ENCODE measurements around the gene KATNB1. TPM values are rescaled to one million over a fixed set of nuclear protein-coding genes. Genes with fewer than 3 reads are reported as not detected.
A peak's percentile ranks its signal among the peaks of the same experiment; 100 is the strongest.

KATNB1 gene
- polyA plus RNA-seq, 1 experiment: 10.7 TPM

- TF ChIP-seq, protein P1, sequence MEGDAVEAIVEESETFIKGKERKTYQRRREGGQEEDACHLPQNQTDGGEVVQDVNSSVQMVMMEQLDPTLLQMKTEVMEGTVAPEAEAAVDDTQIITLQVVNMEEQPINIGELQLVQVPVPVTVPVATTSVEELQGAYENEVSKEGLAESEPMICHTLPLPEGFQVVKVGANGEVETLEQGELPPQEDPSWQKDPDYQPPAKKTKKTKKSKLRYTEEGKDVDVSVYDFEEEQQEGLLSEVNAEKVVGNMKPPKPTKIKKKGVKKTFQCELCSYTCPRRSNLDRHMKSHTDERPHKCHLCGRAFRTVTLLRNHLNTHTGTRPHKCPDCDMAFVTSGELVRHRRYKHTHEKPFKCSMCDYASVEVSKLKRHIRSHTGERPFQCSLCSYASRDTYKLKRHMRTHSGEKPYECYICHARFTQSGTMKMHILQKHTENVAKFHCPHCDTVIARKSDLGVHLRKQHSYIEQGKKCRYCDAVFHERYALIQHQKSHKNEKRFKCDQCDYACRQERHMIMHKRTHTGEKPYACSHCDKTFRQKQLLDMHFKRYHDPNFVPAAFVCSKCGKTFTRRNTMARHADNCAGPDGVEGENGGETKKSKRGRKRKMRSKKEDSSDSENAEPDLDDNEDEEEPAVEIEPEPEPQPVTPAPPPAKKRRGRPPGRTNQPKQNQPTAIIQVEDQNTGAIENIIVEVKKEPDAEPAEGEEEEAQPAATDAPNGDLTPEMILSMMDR (IDR thresholded peaks at IDR 0.05; ENCODE audit: low read depth, low read length): peak; percentile 95
- CTCF ChIA-PET: interaction anchor here (0.6 to 4.6 kb wide), 13 partner anchors 12 to 247 kb away, joined by 3 to 46 read pairs (median 5); partner anchors contain the start of gene KATNB1
- Histone ChIP-seq H3K4me3 (ENCODE audit: low read depth, low read length) (no peak overlapping the region), H3K27ac (ENCODE audit: low read depth, low read length) (no peak overlapping the region), H3K9me3 (ENCODE audit: control insufficient read depth, insufficient read depth, low read length) (no peaks in the 10 kb centered on the region; the same call in 1 of the 2 replicates), H3K27me3 (ENCODE audit: control insufficient read depth, insufficient read depth, low read length) (no peaks in the 10 kb centered on the region)
- DNase-seq (ENCODE audit: low read depth, low spot score): peak; percentile 37
- POLR2A ChIA-PET: no interaction called here
Observed at GRCh38 chr16:57757326-57757786, 21.8 kb downstream of the KATNB1 start.

- Histone ChIP-seq H3K9me3 (ENCODE audit: control insufficient read depth, insufficient read depth, low read length) (no peaks in the 10 kb centered on the region; the same call in 1 of the 2 replicates), H3K4me3 (ENCODE audit: low read depth, low read length) (no peak overlapping the region), H3K27me3 (ENCODE audit: control insufficient read depth, insufficient read depth, low read length) (no peaks in the 10 kb centered on the region), H3K27ac (ENCODE audit: low read depth, low read length) (no peak overlapping the region)
- TF ChIP-seq, protein P1 (IDR thresholded peaks at IDR 0.05; ENCODE audit: low read depth, low read length): no peak
- no peak for DNase-seq (ENCODE audit: low read depth, low spot score)
- POLR2A ChIA-PET: no interaction called here
- CTCF ChIA-PET: interaction anchor here (0.6 to 4.6 kb wide), 10 partner anchors 12 to 247 kb away, joined by 3 to 46 read pairs (median 4); no protein-coding TSS in a partner anchor
Observed at GRCh38 chr16:57757883-57758282, 22.3 kb downstream of the KATNB1 start.

- DNase-seq (ENCODE audit: low read depth, low spot score): no peak
- H3K27ac ChIP-seq (ENCODE audit: low read depth, low read length): no peak overlapping the region
- TF ChIP-seq, protein P1 (IDR thresholded peaks at IDR 0.05; ENCODE audit: low read depth, low read length): no peak
- ChIA-PET POLR2A (no interaction called here), CTCF (interaction anchor here (1.3 to 4.6 kb wide), 8 partner anchors 13 to 246 kb away, joined by 3 to 46 read pairs (median 6); no protein-coding TSS in a partner anchor)
- H3K9me3 ChIP-seq (ENCODE audit: control insufficient read depth, insufficient read depth, low read length): no peaks in the 10 kb centered on the region; the same call in 1 of the 2 replicates
- no peaks in the 10 kb centered on the region for H3K27me3 ChIP-seq (ENCODE audit: control insufficient read depth, insufficient read depth, low read length)
- H3K4me3 ChIP-seq (ENCODE audit: low read depth, low read length): no peak overlapping the region
Observed at GRCh38 chr16:57758331-57759117, 23.0 kb downstream of the KATNB1 start.

DNA sequence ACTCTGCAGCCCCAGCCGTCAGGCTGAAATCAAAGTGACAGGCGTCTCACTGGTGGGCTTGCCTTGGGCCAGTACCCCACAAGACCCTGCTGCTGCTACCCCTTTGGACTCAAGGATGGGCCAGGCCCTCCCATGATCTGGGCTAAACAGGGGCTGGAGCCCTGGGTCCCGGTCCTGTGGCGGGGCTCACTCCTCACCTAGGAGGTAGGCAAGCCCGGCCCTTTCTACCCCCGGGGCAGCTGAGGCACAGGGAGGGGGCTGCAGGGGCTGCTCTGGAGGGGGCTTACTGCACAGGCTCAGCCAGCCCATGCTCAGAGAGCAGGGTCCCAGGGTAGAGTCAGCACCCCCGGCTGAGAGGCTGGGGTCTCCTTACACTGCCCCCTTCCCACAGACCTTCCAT, 23.6 kb downstream of the KATNB1 start:
- Histone ChIP-seq H3K9me3 (ENCODE audit: control insufficient read depth, insufficient read depth, low read length) (no peaks in the 10 kb centered on the region; the same call in 1 of the 2 replicates), H3K27me3 (ENCODE audit: control insufficient read depth, insufficient read depth, low read length) (no peaks in the 10 kb centered on the region), H3K27ac (ENCODE audit: low read depth, low read length) (no peak overlapping the region), H3K4me3 (ENCODE audit: low read depth, low read length) (no peak overlapping the region)
- CTCF ChIA-PET: interaction anchor here (4.6 kb wide), 1 partner anchor 104 kb away, joined by 46 read pairs; no protein-coding TSS in a partner anchor
- POLR2A ChIA-PET: no interaction called here
- DNase-seq (ENCODE audit: low read depth, low spot score): no peak
- TF ChIP-seq, protein P1 (IDR thresholded peaks at IDR 0.05; ENCODE audit: low read depth, low read length): no peak
